HG03280 (cell line): Measurements from ENCODE around the gene PLCB1.

Experiments used
- ATAC-seq: cut with Tn5 transposase; IDR thresholded peaks from one replicate; pipeline ENCODE4 v1.9.1; 2021; ENCODE audit warnings: mild to moderate bottlenecking, moderate library complexity; ENCODE audit not compliant: unreplicated experiment

Gene PLCB1

DNA sequence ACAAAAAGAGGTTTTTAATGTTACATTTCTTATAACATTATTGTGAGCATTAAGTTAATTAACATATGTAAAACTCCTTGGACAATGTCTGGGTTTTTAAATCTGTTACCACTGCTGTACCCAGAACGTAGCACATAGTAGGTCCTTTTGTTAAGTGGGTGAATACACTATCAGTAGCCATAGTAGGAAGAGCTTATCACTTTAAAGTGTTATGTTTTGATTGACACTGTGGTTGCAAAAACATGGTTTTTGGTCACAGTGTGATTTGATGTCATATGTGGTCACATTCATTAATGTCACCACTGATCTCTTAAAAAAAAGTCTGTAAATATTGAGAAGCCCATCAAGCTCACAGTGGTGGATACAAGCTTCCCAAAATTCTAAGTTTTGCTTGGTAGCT lies 160.7 kb downstream of the PLCB1 start:
- no peak for ATAC-seq

GRCh38 chr20:8293750-8294149 lies 161.7 kb downstream of the PLCB1 start:
- ATAC-seq, result no peak

DNA sequence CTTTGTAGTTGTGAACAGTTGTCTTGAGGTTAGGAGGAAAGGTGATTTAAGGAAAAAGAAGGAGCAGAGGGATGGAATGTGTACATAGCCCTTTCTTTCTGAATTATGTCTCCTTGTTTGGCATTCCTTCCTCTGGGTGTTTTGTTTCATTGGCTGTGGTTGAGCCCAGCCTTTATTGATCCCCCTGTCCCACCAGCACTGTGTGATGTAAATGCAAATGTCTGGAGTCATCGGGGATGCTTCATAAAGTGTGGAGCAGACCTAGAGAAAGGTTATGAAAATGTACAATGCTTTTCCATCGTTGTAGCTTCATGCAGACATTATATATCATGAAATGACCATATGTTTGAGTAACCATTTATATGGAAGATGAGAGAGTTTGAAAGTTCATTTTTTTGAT lies 164.5 kb downstream of the PLCB1 start:
- ATAC-seq, result no peak

DNA sequence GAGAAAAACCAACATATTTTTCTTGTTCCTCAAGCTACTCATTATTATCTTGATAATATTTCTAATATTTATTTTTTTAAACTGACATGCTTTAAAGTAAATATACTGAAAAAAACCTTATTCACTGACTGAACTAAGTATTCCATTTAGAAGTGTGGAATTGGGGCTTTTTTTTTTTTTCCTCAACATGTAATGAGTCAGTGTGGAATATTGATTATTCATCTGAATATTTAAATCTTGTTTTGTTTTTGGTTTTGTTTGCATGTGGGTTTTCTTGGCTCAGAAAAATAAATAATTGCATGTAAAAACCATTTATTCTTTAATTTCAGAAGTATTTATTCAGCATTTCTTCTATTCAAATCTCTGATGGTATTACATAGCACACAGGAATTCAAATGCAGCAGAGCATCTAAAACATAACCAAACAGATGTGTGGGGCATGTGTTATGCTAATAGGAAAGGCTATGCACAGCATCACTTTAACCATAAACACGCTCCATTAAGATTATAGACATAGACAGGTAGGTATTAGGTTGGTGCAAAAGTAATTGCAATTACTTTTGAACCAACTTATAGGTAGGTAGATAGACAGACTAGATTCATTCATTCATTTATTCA lies 166.5 kb downstream of the PLCB1 start:
- ATAC-seq, result no peak

GRCh38 chr20:8299921-8300320 lies 167.9 kb downstream of the PLCB1 start:
- ATAC-seq, result no peak

DNA sequence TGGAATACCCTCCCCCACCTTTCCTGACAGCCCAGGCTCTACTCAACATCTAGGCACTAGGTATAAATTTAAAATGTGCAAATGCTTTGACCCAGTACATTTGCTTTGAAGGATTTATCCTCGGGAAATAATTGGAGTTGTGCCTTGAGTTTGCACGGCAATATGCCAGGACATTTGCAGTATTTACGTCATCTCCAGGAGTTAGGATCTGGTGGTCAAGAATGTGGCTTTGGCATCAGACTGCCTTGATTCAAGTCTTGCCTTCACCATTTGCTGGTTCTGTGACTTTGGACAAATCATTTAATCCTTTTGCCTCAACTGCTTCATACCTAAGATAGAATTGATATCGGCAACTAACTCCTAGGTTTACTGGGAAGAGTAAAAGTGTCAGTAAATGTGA lies 169.6 kb downstream of the PLCB1 start:
- no peak for ATAC-seq

DNA sequence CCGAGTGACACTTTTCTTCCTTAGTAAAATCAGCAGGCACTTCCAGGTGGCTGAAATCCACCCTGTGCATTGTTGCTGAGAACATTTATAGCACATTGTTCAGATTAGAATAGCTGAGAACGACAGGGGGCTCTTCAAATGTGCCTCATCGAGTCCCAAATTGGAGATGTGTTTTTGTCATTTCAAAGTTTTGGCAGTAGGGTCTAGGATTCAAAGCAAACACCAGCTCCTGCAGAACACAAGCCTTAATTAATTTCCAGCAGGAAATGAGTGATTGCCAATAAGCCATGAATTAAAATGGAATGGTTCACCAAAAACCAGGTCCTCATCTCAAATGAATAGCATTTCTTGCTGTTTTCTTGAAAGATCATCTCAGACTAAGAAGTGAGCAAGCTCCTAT lies 171.6 kb downstream of the PLCB1 start:
- ATAC-seq, result no peak

DNA sequence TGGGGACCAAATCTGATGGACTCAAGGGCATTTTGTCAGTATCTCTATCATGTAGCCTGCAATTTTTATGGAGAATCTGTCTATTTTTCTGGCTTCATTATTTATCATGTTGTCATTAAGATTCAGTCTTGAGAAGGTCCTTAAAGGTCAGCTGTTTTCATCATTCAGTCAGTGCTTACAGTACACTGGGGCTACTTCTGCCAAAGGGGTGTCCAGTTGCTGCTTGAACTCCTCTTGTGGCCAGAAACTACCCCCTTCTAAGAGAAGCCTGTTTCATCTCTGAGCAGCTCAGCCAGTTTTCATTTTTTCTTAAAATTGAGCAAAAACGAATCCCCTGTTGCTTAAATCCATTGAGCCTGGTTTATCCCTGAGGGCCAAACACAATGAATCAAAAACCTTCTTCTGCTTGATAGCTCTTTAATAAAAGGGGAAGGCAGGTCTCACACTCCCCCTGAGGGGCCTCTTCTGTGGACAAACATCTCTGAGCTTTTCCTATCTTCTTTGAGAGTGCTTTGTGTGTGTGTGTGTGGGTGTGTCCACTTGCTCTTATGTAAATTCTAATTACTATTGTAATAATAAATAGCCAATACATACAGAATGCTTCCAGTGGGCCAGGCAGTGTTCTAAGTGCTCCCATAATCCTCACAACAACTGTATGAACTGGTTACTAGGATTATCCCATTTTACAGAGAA lies 172.2 kb downstream of the PLCB1 start:
- ATAC-seq, result no peak

GRCh38 chr20:8305449-8305978 lies 173.4 kb downstream of the PLCB1 start:
- peak; percentile 96 for ATAC-seq

DNA sequence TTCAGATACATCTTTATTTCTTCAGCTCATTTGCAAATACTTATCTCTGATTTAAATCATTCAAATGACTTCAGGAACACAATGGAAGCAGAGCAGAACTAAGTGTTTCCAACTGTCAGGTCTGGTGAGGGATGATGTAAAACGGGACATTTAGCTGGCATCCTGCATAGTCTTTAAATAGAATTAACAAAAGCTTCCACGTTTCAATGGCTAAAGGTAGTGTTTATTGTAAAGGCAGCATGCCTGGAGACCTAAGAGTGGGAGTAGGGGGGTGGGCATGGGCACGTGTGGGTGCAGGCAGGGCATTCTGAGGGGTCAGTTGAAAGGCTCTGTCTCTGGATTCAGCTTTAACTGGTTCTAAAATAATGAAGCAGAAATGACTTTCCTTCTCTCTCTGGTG lies 174.9 kb downstream of the PLCB1 start:
- no peak for ATAC-seq

- no peak for ATAC-seq
Measured at GRCh38 chr20:8309634-8310033, 177.6 kb downstream of the PLCB1 start.

DNA sequence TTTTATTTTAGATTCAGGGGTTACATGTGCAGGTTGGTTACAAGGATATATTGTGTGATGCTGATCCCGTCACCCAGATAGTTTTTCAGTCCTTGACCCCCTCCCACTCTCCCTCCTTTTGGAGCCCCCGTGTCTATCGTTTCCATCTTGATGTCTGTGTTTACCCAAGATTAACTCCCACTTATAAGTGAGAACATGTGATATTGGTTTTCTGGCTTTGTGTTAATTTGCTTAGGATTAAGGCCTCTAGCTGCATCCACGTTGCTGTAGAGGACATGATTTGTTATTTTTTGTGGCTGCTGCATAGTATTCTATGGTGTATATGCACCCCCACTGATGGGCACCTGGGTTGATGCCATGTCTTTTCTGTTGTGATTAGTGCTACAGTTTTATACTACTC lies 178.6 kb downstream of the PLCB1 start:
- ATAC-seq, result no peak

DNA sequence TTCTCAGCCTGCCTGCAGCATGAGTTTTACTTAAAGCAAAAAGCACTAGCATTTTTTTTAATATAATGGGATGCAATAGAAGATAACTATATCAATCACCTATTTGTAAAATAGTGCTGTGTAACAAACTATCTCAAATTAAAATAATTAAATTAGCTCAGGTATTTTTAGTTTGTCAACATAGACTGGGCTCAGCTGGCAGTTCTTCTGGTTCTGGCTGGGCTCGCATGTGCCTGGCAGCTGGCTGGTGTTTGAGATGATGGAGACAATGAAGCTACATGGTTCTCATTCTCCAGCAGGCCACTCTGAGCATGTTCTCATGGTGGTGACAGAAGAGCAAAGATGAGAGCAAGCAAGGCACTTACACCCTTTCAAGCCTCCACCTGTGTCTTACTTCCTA lies 181.0 kb downstream of the PLCB1 start:
- no peak for ATAC-seq

GRCh38 chr20:8315639-8316573 lies 183.8 kb downstream of the PLCB1 start:
- ATAC-seq, result no peak

GRCh38 chr20:8317448-8317847 lies 185.4 kb downstream of the PLCB1 start:
- ATAC-seq, result no peak

- no peak for ATAC-seq
Measured at GRCh38 chr20:8318965-8319625, 187.0 kb downstream of the PLCB1 start.

GRCh38 chr20:8320306-8320705 lies 188.2 kb downstream of the PLCB1 start:
- ATAC-seq, result no peak

- ATAC-seq, result no peak
Measured at GRCh38 chr20:8321001-8321400, 188.9 kb downstream of the PLCB1 start.

DNA sequence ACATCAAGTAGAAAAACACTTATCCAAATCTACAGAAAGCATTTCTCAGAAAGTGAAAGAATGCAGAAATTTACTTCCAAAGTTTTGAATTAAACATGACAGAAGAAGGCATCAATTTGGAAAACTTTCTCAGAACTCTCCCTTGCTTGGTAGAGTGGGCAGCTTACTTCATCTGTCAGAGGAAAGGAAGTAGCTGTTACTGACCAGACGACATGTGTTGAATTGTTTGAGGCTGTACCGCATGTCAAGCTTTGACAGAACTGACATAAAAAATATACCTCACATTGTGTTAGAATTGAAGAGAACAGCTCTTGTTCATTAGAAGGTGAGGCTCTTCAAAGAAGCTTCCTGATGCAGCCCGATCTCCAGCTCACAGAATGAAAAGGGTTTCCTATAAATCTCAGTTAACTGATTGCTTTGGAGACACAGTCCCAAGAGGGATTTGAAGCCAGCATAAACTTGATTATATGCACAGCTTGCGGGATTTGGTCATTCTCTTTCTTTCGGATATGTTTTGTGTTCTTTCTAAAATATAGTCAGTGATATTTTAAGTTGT lies 190.7 kb downstream of the PLCB1 start:
- ATAC-seq, result no peak

- ATAC-seq, result no peak
Measured at GRCh38 chr20:8326191-8326590, 194.1 kb downstream of the PLCB1 start.

GRCh38 chr20:8326899-8327298 lies 194.8 kb downstream of the PLCB1 start:
- no peak for ATAC-seq
